K562 (cell line): ENCODE measurements around the gene PRKG1. TPM values are rescaled to one million over a fixed set of nuclear protein-coding genes. Genes with fewer than 3 reads are reported as not detected.

Source experiments
- ATAC-seq: fragments of 200-7000 bp; cut with Tn5 transposase; 3 replicates; pipeline ENCODE4 v1.9.1; 2020; ENCODE audit warnings: moderate library complexity
- BruUV-seq: library from RNA; stranded (reverse); fragments of 400-500 nt; replicated peaks from 2 replicates; lab custom pipeline; 2021; lab: Mats Ljungman, UMichigan
- CTCF ChIA-PET: fragments of 300-600 bp; formaldehyde crosslinking; extraction: SDS; loops from one replicate; lab custom pipeline; 2021; ENCODE audit warnings: low intra/inter-chr PET ratio; lab: Yijun Ruan, JAX
- POLR2A ChIA-PET: fragments of 300-600, 350-650 bp; sonication (Branson Sonifier 250); formaldehyde crosslinking; extraction: SDS; loops from one replicate; lab custom pipeline; 2021; ENCODE audit warnings: antibody characterized with exemption, inconsistent platforms; lab: Yijun Ruan, JAX
- DNase-seq, 4 experiments: peaks; one replicate each; pipeline versions ENCODE4 v3.0.0 to v3.0.0-alpha.2; 2011 to 2018; ENCODE audit warnings: low spot score in 3 of 4, mixed read lengths in 3 of 4; ENCODE audit errors: extremely low read depth in 1 of 4
- FAIRE-seq: peaks from 2 replicates; lab custom pipeline; 2011; peaks lifted over from hg19 to GRCh38; lab: Jason Lieb, UNC
- H2AFZ ChIP-seq: 2 replicates; pipeline ENCODE4 v1.6.0; 2011; ENCODE audit warnings: low read depth, low read length, control low read depth, inconsistent platforms
- H3K27ac ChIP-seq: fragments of 200-600 bp; 3 replicates; pipeline ENCODE4 v1.8.0; 2011; ENCODE audit warnings: low read depth, mild to moderate bottlenecking, control low read depth, inconsistent platforms, low read length, moderate library complexity, mixed read lengths; ENCODE audit errors: extremely low read depth
- H3K27me3 ChIP-seq, 2 experiments: fragments of 300-600 bp in 1 of 2; 2 replicates in 1 of 2; 3 replicates in 1 of 2; pipeline versions ENCODE4 v1.6.0 to v1.8.0; 2011; ENCODE audit warnings: inconsistent platforms in 2 of 2, low read length in 2 of 2, mild to moderate bottlenecking in 1 of 2, mixed read lengths in 1 of 2, moderate library complexity in 1 of 2; ENCODE audit not compliant: control insufficient read depth in 2 of 2, insufficient read depth in 2 of 2
- H3K36me3 ChIP-seq: fragments of 300-600 bp; 3 replicates; pipeline ENCODE4 v1.8.0; 2011; ENCODE audit warnings: mild to moderate bottlenecking, low read length, inconsistent platforms; ENCODE audit not compliant: control insufficient read depth, insufficient read depth
- H3K4me1 ChIP-seq, 2 experiments: fragments of 200-600 bp in 1 of 2; replicated peaks in 1 of 2; 2 replicates in 1 of 2; 3 replicates in 1 of 2; pipeline versions ENCODE4 v1.5.1 to v1.8.0; 2011; ENCODE audit warnings: inconsistent platforms in 2 of 2, low read length in 2 of 2, mild to moderate bottlenecking in 1 of 2, mixed read lengths in 1 of 2, moderate library complexity in 1 of 2; ENCODE audit not compliant: control insufficient read depth in 2 of 2, insufficient read depth in 2 of 2
- H3K4me2 ChIP-seq: 2 replicates; pipeline ENCODE4 v1.6.1; 2011; ENCODE audit warnings: low read length, control low read depth, inconsistent platforms, mixed read lengths; ENCODE audit not compliant: insufficient read depth
- H3K4me3 ChIP-seq: fragments of 200-600 bp; sonication (generic), shearing (Covaris generic); 2 replicates; pipeline ENCODE4 v1.5.1; 2016; ENCODE audit warnings: control low read depth, inconsistent platforms
- H3K79me2 ChIP-seq: fragments of 200-600 bp; 3 replicates; pipeline ENCODE4 v1.8.0; 2011; ENCODE audit warnings: low read length, inconsistent platforms; ENCODE audit not compliant: control insufficient read depth, insufficient read depth
- H3K9ac ChIP-seq, 2 experiments: 2 replicates each; pipeline versions ENCODE4 v1.6.0 to v1.6.1; 2011; ENCODE audit warnings: low read depth in 2 of 2, low read length in 2 of 2, control low read depth in 1 of 2, inconsistent platforms in 1 of 2, mild to moderate bottlenecking in 1 of 2, mixed read lengths in 1 of 2; ENCODE audit not compliant: insufficient read depth in 1 of 2
- H3K9me1 ChIP-seq: one replicate; pipeline ENCODE4 v1.6.0; 2011; ENCODE audit warnings: inconsistent platforms, mild to moderate bottlenecking, low read length, moderate library complexity; ENCODE audit not compliant: control insufficient read depth, insufficient read depth
- H3K9me3 ChIP-seq: replicated peaks from 2 replicates; pipeline ENCODE4 v1.5.1; 2011; ENCODE audit warnings: low read depth, low read length, inconsistent platforms; ENCODE audit not compliant: control insufficient read depth, insufficient read depth
- H4K20me1 ChIP-seq: replicated peaks from 2 replicates; pipeline ENCODE4 v1.6.1; 2011; ENCODE audit warnings: low read length, inconsistent platforms, mixed read lengths; ENCODE audit not compliant: control insufficient read depth, insufficient read depth
- DIDO1 ChIP-seq: fragments of 450-650 bp; IDR thresholded peaks from 2 replicates; pipeline ENCODE4 v1.6.1; 2016; ENCODE audit warnings: low read depth, missing biosample characterization, missing genetic modification characterization
- KLF10 ChIP-seq: fragments of 250-450 bp; sonication (Bioruptor Pico); IDR thresholded peaks from 2 replicates; pipeline ENCODE4 v1.6.1; 2021; ENCODE audit warnings: matching md5 sums
- PHB2 ChIP-seq: fragments of 450-650 bp; IDR thresholded peaks from 2 replicates; pipeline ENCODE4 v1.6.1; 2017; ENCODE audit warnings: low read depth
- SPI1 ChIP-seq: IDR thresholded peaks from 2 replicates; pipeline ENCODE4 v1.6.1; 2011; ENCODE audit warnings: low read depth, low read length, control low read depth, borderline replicate concordance
- TAF1 ChIP-seq: IDR thresholded peaks from 2 replicates; pipeline ENCODE4 v1.6.1; 2011; ENCODE audit warnings: mild to moderate bottlenecking, low read length, moderate library complexity; ENCODE audit not compliant: insufficient read depth, control insufficient read depth, severe bottlenecking; ENCODE audit errors: extremely low read depth
- ZNF165 ChIP-seq: fragments of 250-450 bp; sonication (Bioruptor Pico); IDR thresholded peaks from 2 replicates; pipeline ENCODE4 v1.4.0; 2020; ENCODE audit warnings: borderline replicate concordance
- WGBS: fragments of 100-300 bp; shearing (Covaris generic); methylation state at CpG from one replicate; pipeline ENCODE4 v1.1.6; 2016; ENCODE audit warnings: low coverage, mixed read lengths; ENCODE audit not compliant: insufficient coverage; ENCODE audit errors: missing lambda C conversion rate; 5-methylcytosine and 5-hydroxymethylcytosine counted together
- in situ Hi-C: fragments of 300-500 bp; cut with MboI; formaldehyde crosslinking; loops from 4 replicates; pipeline ENCODE4 v1.15.0; 2018; ENCODE audit warnings: inconsistent platforms, mixed read lengths
- intact Hi-C: fragments of 100-400 bp; cut with micrococcal nuclease; formaldehyde crosslinking; loops from 2 replicates; pipeline ENCODE4 v1.14.2; 2022
- polyA plus RNA-seq, 8 experiments: library from polyadenylated mRNA; depleted of rRNA in 4 of 8; stranded (reverse) in 5 of 8; unstranded in 3 of 8; fragments of >200 nt; fragmentation: Nextera tagmentation in 2 of 8; fragmentation: Illumina TruSeq in 1 of 8; extraction: Ambion mirVana in 2 of 8; extraction: Trizol in 1 of 8; gene quantifications; 2 replicates each; pipeline versions ENCODE4 v1.2.1 to v1.2.3, GENCODE V29; 2011 to 2014; ENCODE audit warnings: inconsistent platforms in 1 of 8, missing spikeins in 1 of 8
- total RNA-seq, 7 experiments: library from RNA; depleted of rRNA in 6 of 7; stranded (reverse); fragments of >200 nt in 6 of 7; fragmentation: Illumina TruSeq in 2 of 7; extraction: Trizol in 2 of 7; gene quantifications; 2 replicates each; pipeline versions ENCODE4 v1.2.1 to v1.2.3, GENCODE V29; 2011 to 2021; ENCODE audit warnings: low replicate concordance in 1 of 7
- TF ChIP-seq, protein P1 (sequence below): fragments of 250-450 bp; sonication (Bioruptor Pico); IDR thresholded peaks from 2 replicates; pipeline ENCODE4 v1.4.0; 2020

The PRKG1 gene
- total and polyA plus RNA-seq, 9 of the 15 experiments (the other 6 are each of a cell fraction or from before 2014, with no cell fraction given): 0.22 TPM; not detected in 8

DNA sequence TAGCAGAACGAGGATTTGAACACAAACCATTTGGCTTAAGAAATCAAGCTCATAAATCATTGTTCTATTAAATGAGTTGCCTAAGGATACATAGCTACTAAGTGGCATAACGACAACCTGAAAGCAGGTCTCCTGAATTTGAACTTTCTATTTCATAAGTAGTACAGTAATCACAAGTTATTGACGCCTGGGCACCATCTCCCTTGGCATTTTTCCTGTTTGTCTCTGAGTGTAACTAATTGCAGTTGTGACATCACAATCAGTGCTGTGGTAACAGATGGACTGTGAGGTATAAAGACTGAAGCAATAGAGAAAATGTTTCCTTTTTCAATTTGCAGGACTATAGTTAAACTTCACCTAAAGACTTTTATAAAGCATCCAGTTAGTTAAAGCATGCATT is 631.5 kb downstream of the PRKG1 start (continued):
- TF ChIP-seq, protein P1, sequence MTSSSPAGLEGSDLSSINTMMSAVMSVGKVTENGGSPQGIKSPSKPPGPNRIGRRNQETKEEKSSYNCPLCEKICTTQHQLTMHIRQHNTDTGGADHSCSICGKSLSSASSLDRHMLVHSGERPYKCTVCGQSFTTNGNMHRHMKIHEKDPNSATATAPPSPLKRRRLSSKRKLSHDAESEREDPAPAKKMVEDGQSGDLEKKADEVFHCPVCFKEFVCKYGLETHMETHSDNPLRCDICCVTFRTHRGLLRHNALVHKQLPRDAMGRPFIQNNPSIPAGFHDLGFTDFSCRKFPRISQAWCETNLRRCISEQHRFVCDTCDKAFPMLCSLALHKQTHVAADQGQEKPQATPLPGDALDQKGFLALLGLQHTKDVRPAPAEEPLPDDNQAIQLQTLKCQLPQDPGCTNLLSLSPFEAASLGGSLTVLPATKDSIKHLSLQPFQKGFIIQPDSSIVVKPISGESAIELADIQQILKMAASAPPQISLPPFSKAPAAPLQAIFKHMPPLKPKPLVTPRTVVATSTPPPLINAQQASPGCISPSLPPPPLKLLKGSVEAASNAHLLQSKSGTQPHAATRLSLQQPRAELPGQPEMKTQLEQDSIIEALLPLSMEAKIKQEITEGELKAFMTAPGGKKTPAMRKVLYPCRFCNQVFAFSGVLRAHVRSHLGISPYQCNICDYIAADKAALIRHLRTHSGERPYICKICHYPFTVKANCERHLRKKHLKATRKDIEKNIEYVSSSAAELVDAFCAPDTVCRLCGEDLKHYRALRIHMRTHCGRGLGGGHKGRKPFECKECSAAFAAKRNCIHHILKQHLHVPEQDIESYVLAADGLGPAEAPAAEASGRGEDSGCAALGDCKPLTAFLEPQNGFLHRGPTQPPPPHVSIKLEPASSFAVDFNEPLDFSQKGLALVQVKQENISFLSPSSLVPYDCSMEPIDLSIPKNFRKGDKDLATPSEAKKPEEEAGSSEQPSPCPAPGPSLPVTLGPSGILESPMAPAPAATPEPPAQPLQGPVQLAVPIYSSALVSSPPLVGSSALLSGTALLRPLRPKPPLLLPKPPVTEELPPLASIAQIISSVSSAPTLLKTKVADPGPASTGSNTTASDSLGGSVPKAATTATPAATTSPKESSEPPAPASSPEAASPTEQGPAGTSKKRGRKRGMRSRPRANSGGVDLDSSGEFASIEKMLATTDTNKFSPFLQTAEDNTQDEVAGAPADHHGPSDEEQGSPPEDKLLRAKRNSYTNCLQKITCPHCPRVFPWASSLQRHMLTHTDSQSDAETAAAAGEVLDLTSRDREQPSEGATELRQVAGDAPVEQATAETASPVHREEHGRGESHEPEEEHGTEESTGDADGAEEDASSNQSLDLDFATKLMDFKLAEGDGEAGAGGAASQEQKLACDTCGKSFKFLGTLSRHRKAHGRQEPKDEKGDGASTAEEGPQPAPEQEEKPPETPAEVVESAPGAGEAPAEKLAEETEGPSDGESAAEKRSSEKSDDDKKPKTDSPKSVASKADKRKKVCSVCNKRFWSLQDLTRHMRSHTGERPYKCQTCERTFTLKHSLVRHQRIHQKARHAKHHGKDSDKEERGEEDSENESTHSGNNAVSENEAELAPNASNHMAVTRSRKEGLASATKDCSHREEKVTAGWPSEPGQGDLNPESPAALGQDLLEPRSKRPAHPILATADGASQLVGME (CRISPR knock-in tag): no peak
- no peak for TF ChIP-seq SPI1
- TF ChIP-seq ZNF165 (CRISPR knock-in tag): no peak
- TF ChIP-seq DIDO1 (tag): no peak
- no peak for TF ChIP-seq KLF10
- TF ChIP-seq PHB2: no peak

DNA sequence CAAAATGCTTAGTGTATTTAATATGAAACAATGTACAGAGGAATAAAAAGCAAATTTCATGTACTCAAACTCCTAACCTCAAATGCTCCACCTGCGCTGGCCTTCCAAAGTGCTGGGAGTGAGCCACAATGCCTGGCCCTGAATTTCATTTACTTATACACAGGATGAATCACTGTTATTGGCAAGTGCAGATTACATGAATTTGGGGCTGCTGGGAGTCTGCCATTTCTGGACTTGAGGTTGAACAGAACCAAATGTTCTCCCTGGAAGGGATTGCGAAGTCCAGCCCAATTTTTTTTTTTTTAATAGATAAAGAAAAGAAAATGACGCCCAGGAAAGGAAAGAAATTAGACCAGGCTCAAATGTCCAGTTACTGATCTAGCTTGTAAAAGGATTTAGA is 631.9 kb downstream of the PRKG1 start:
- ChIA-PET POLR2A (no interaction called here), CTCF (no interaction called here)
- H3K4me1 ChIP-seq: no peaks in the 10 kb centered on the region
- H3K4me2 ChIP-seq: no peak overlapping the region
- no peaks in the 10 kb centered on the region for H3K79me2 ChIP-seq
- H3K27me3 ChIP-seq: no peaks in the 10 kb centered on the region; a peak in 2 of 5 replicates
- FAIRE-seq (no peak), DNase-seq (no peak)
- no peak overlapping the region for H3K9ac ChIP-seq
- 4% methylated on average over 3 of the region's 3 CpGs for WGBS
- H3K4me3 ChIP-seq: no peak overlapping the region
- no peaks in the 10 kb centered on the region for H3K36me3 ChIP-seq
- H3K9me1 ChIP-seq: no peaks in the 10 kb centered on the region
- in situ Hi-C loops: no loop called here
- no peak overlapping the region for H3K27ac ChIP-seq
- no peak for TF ChIP-seq TAF1
- TF ChIP-seq, all 486 proteins: peak for 0
- H3K9me3 ChIP-seq: no peaks in the 10 kb centered on the region
- H2AFZ ChIP-seq: no peak overlapping the region
- no peak for ATAC-seq
- no peaks in the 10 kb centered on the region for H4K20me1 ChIP-seq
- BruUV-seq: no TSS peak
- intact Hi-C loops: no loop called here
